K562 (cell line): ENCODE results near the gene BNIP1. TPM values are rescaled to one million over a fixed set of nuclear protein-coding genes. Genes with fewer than 3 reads are reported as not detected.

Source experiments
- ATAC-seq: fragments of 200-7000 bp; cut with Tn5 transposase; 3 replicates; pipeline ENCODE4 v1.9.1; 2020; ENCODE audit warnings: moderate library complexity
- BruUV-seq: library from RNA; stranded (reverse); fragments of 400-500 nt; replicated peaks from 2 replicates; lab custom pipeline; 2021; lab: Mats Ljungman, UMichigan
- CTCF ChIA-PET: fragments of 300-600 bp; formaldehyde crosslinking; extraction: SDS; loops from one replicate; lab custom pipeline; 2021; ENCODE audit warnings: low intra/inter-chr PET ratio; lab: Yijun Ruan, JAX
- POLR2A ChIA-PET: fragments of 300-600, 350-650 bp; sonication (Branson Sonifier 250); formaldehyde crosslinking; extraction: SDS; loops from one replicate; lab custom pipeline; 2021; ENCODE audit warnings: antibody characterized with exemption, inconsistent platforms; lab: Yijun Ruan, JAX
- DNase-seq, 4 experiments: peaks; one replicate each; pipeline versions ENCODE4 v3.0.0 to v3.0.0-alpha.2; 2011 to 2018; ENCODE audit warnings: low spot score in 3 of 4, mixed read lengths in 3 of 4; ENCODE audit errors: extremely low read depth in 1 of 4
- FAIRE-seq: peaks from 2 replicates; lab custom pipeline; 2011; peaks lifted over from hg19 to GRCh38; lab: Jason Lieb, UNC
- H2AFZ ChIP-seq: 2 replicates; pipeline ENCODE4 v1.6.0; 2011; ENCODE audit warnings: low read depth, low read length, control low read depth, inconsistent platforms
- H3K27ac ChIP-seq: fragments of 200-600 bp; 3 replicates; pipeline ENCODE4 v1.8.0; 2011; ENCODE audit warnings: low read depth, mild to moderate bottlenecking, control low read depth, inconsistent platforms, low read length, moderate library complexity, mixed read lengths; ENCODE audit errors: extremely low read depth
- H3K27me3 ChIP-seq, 2 experiments: fragments of 300-600 bp in 1 of 2; 2 replicates in 1 of 2; 3 replicates in 1 of 2; pipeline versions ENCODE4 v1.6.0 to v1.8.0; 2011; ENCODE audit warnings: inconsistent platforms in 2 of 2, low read length in 2 of 2, mild to moderate bottlenecking in 1 of 2, mixed read lengths in 1 of 2, moderate library complexity in 1 of 2; ENCODE audit not compliant: control insufficient read depth in 2 of 2, insufficient read depth in 2 of 2
- H3K36me3 ChIP-seq: fragments of 300-600 bp; 3 replicates; pipeline ENCODE4 v1.8.0; 2011; ENCODE audit warnings: mild to moderate bottlenecking, low read length, inconsistent platforms; ENCODE audit not compliant: control insufficient read depth, insufficient read depth
- H3K4me1 ChIP-seq, 2 experiments: fragments of 200-600 bp in 1 of 2; replicated peaks in 1 of 2; 2 replicates in 1 of 2; 3 replicates in 1 of 2; pipeline versions ENCODE4 v1.5.1 to v1.8.0; 2011; ENCODE audit warnings: inconsistent platforms in 2 of 2, low read length in 2 of 2, mild to moderate bottlenecking in 1 of 2, mixed read lengths in 1 of 2, moderate library complexity in 1 of 2; ENCODE audit not compliant: control insufficient read depth in 2 of 2, insufficient read depth in 2 of 2
- H3K4me2 ChIP-seq: 2 replicates; pipeline ENCODE4 v1.6.1; 2011; ENCODE audit warnings: low read length, control low read depth, inconsistent platforms, mixed read lengths; ENCODE audit not compliant: insufficient read depth
- H3K4me3 ChIP-seq: fragments of 200-600 bp; sonication (generic), shearing (Covaris generic); 2 replicates; pipeline ENCODE4 v1.5.1; 2016; ENCODE audit warnings: control low read depth, inconsistent platforms
- H3K79me2 ChIP-seq: fragments of 200-600 bp; 3 replicates; pipeline ENCODE4 v1.8.0; 2011; ENCODE audit warnings: low read length, inconsistent platforms; ENCODE audit not compliant: control insufficient read depth, insufficient read depth
- H3K9ac ChIP-seq, 2 experiments: 2 replicates each; pipeline versions ENCODE4 v1.6.0 to v1.6.1; 2011; ENCODE audit warnings: low read depth in 2 of 2, low read length in 2 of 2, control low read depth in 1 of 2, inconsistent platforms in 1 of 2, mild to moderate bottlenecking in 1 of 2, mixed read lengths in 1 of 2; ENCODE audit not compliant: insufficient read depth in 1 of 2
- H3K9me1 ChIP-seq: one replicate; pipeline ENCODE4 v1.6.0; 2011; ENCODE audit warnings: inconsistent platforms, mild to moderate bottlenecking, low read length, moderate library complexity; ENCODE audit not compliant: control insufficient read depth, insufficient read depth
- H3K9me3 ChIP-seq: replicated peaks from 2 replicates; pipeline ENCODE4 v1.5.1; 2011; ENCODE audit warnings: low read depth, low read length, inconsistent platforms; ENCODE audit not compliant: control insufficient read depth, insufficient read depth
- H4K20me1 ChIP-seq: replicated peaks from 2 replicates; pipeline ENCODE4 v1.6.1; 2011; ENCODE audit warnings: low read length, inconsistent platforms, mixed read lengths; ENCODE audit not compliant: control insufficient read depth, insufficient read depth
- HBP1 ChIP-seq: fragments of 450-650 bp; formaldehyde crosslinking; IDR thresholded peaks from 2 replicates; pipeline ENCODE4 v1.4.0; 2022; ENCODE audit warnings: missing genetic modification characterization
- HNRNPK ChIP-seq: fragments of 200-400 bp; formaldehyde crosslinking; IDR thresholded peaks from one replicate; pipeline ENCODE4 v1.6.1; 2018; ENCODE audit warnings: mild to moderate bottlenecking, low read depth, low read length; ENCODE audit not compliant: poor library complexity, severe bottlenecking
- NFE2L1 ChIP-seq: fragments of 450-650 bp; IDR thresholded peaks from 2 replicates; pipeline ENCODE4 v1.6.1; 2016; ENCODE audit warnings: missing genetic modification characterization, low read depth, mild to moderate bottlenecking, missing compliant biosample characterization, moderate library complexity, borderline replicate concordance
- TAF1 ChIP-seq: IDR thresholded peaks from 2 replicates; pipeline ENCODE4 v1.6.1; 2011; ENCODE audit warnings: mild to moderate bottlenecking, low read length, moderate library complexity; ENCODE audit not compliant: insufficient read depth, control insufficient read depth, severe bottlenecking; ENCODE audit errors: extremely low read depth
- TRIM28 ChIP-seq: fragments of 450-650 bp; IDR thresholded peaks from 2 replicates; pipeline ENCODE4 v1.6.1; 2017
- ZC3H4 ChIP-seq: sonication (generic); formaldehyde crosslinking; IDR thresholded peaks from 2 replicates; pipeline ENCODE4 v1.9.0; 2021; ENCODE audit warnings: missing genetic modification reagents, borderline replicate concordance
- ZNF311 ChIP-seq: fragments of 250-450 bp; sonication (Bioruptor Pico); IDR thresholded peaks from 2 replicates; pipeline ENCODE4 v1.4.0; 2020; ENCODE audit warnings: mild to moderate bottlenecking, moderate library complexity
- ZZZ3 ChIP-seq: fragments of 450-650 bp; IDR thresholded peaks from 2 replicates; pipeline ENCODE4 v1.6.1; 2016; ENCODE audit warnings: antibody characterized with exemption, mild to moderate bottlenecking, moderate library complexity
- WGBS: fragments of 100-300 bp; shearing (Covaris generic); methylation state at CpG from one replicate; pipeline ENCODE4 v1.1.6; 2016; ENCODE audit warnings: low coverage, mixed read lengths; ENCODE audit not compliant: insufficient coverage; ENCODE audit errors: missing lambda C conversion rate; 5-methylcytosine and 5-hydroxymethylcytosine counted together
- in situ Hi-C: fragments of 300-500 bp; cut with MboI; formaldehyde crosslinking; loops from 4 replicates; pipeline ENCODE4 v1.15.0; 2018; ENCODE audit warnings: inconsistent platforms, mixed read lengths
- intact Hi-C: fragments of 100-400 bp; cut with micrococcal nuclease; formaldehyde crosslinking; loops from 2 replicates; pipeline ENCODE4 v1.14.2; 2022
- polyA plus RNA-seq, 8 experiments: library from polyadenylated mRNA; depleted of rRNA in 4 of 8; stranded (reverse) in 5 of 8; unstranded in 3 of 8; fragments of >200 nt; fragmentation: Nextera tagmentation in 2 of 8; fragmentation: Illumina TruSeq in 1 of 8; extraction: Ambion mirVana in 2 of 8; extraction: Trizol in 1 of 8; gene quantifications; 2 replicates each; pipeline versions ENCODE4 v1.2.1 to v1.2.3, GENCODE V29; 2011 to 2014; ENCODE audit warnings: inconsistent platforms in 1 of 8, missing spikeins in 1 of 8
- total RNA-seq, 7 experiments: library from RNA; depleted of rRNA in 6 of 7; stranded (reverse); fragments of >200 nt in 6 of 7; fragmentation: Illumina TruSeq in 2 of 7; extraction: Trizol in 2 of 7; gene quantifications; 2 replicates each; pipeline versions ENCODE4 v1.2.1 to v1.2.3, GENCODE V29; 2011 to 2021; ENCODE audit warnings: low replicate concordance in 1 of 7

Gene BNIP1
- total and polyA plus RNA-seq, 9 of the 15 experiments (the other 6 are each of a cell fraction or from before 2014, with no cell fraction given), result 18.8 to 65.0 (median 26.2) TPM

GRCh38 chr5:173143567-173143966 lies 764 bp upstream of the BNIP1 start:
- no peaks in the 10 kb centered on the region for H3K27me3 ChIP-seq
- ATAC-seq, result no peak
- DNase-seq, result peak in 1 of 4 experiments; percentile 8
- peaks cover 18% of the 10 kb centered on the region; the same call in 2 of the 3 replicates for H3K36me3 ChIP-seq
- CTCF ChIA-PET, result interaction anchor here (0.6 to 1.8 kb wide), 3 partner anchors 140 to 236 kb away, joined by 3 to 5 read pairs (median 4); partner anchors contain the start of gene ATP6V0E1
- peaks cover 7 to 12% of the 10 kb centered on the region in 2 experiments; a peak in 3 of 5 replicates for H3K4me1 ChIP-seq
- no peak for FAIRE-seq
- peaks cover 5% of the 10 kb centered on the region; the same call in 2 of the 3 replicates for H3K79me2 ChIP-seq
- BruUV-seq, result no TSS peak
- H3K9ac ChIP-seq, result no peak overlapping the region
- 70% methylated on average over 7 of the region's 8 CpGs for WGBS
- no peaks in the 10 kb centered on the region for H3K9me1 ChIP-seq
- H2AFZ ChIP-seq, result peak overlapping the region; percentile 97
- intact Hi-C loops (no loop called here), in situ Hi-C loops (no loop called here)
- no peak overlapping the region for H3K4me3 ChIP-seq
- POLR2A ChIA-PET, result interaction anchor here (1.0 kb wide), 1 partner anchor 13 kb away, joined by 3 read pairs; no protein-coding TSS in a partner anchor
- TF ChIP-seq NFE2L1 (no peak), ZZZ3 (no peak), TAF1 (no peak), ZC3H4 (CRISPR knock-in tag) (no peak), TRIM28 (no peak), ZNF311 (CRISPR knock-in tag) (no peak), HNRNPK (no peak), HBP1 (CRISPR knock-in tag) (no peak)
- H4K20me1 ChIP-seq, result no peaks in the 10 kb centered on the region
- H3K9me3 ChIP-seq, result no peaks in the 10 kb centered on the region
- no peak overlapping the region for H3K4me2 ChIP-seq
- no peak overlapping the region for H3K27ac ChIP-seq
